ENCODE data around the gene ZSCAN9. TPM values are rescaled to one million over a fixed set of nuclear protein-coding genes. Genes with fewer than 3 reads are reported as not detected.

The ZSCAN9 gene
- total and polyA plus RNA-seq, 2 of the 13 experiments (the other 11 are each of a cell fraction or from before 2014, with no cell fraction given): 14.6 to 17.8 TPM

- TF ChIP-seq HMGXB3 (CRISPR knock-in tag; IDR thresholded peaks at IDR 0.05; ENCODE audit: borderline replicate concordance): peak; percentile 74; the same call in 1 of the 2 replicates
- no peak for TF ChIP-seq ARHGAP35 (CRISPR knock-in tag; IDR thresholded peaks at IDR 0.05; ENCODE audit: borderline replicate concordance)
- TF ChIP-seq ZNF660 (CRISPR knock-in tag; IDR thresholded peaks at IDR 0.05; ENCODE audit: borderline replicate concordance, low read depth): no peak
- TF ChIP-seq TOPORS (CRISPR knock-in tag; IDR thresholded peaks at IDR 0.05): 0 out of 2 replicates have a peak, but pooled peaks have one; percentile 59
- 0 out of 2 replicates have a peak, but pooled peaks have one; percentile 75 for TF ChIP-seq SNAPC2 (CRISPR knock-in tag; IDR thresholded peaks at IDR 0.05)
- TF ChIP-seq ARID4A (CRISPR knock-in tag; IDR thresholded peaks at IDR 0.05; ENCODE audit: borderline replicate concordance): peak; percentile 59; the same call in 1 of the 2 replicates
- no peak for TF ChIP-seq ZNF883 (CRISPR knock-in tag; IDR thresholded peaks at IDR 0.05; ENCODE audit: not compliant biosample characterization)
- peak; percentile 22; the same call in 1 of the 2 replicates for TF ChIP-seq ZNF567 (CRISPR knock-in tag; IDR thresholded peaks at IDR 0.05; ENCODE audit: borderline replicate concordance)
- TF ChIP-seq ZNF124 (CRISPR knock-in tag; IDR thresholded peaks at IDR 0.05): peak; percentile 63
- TF ChIP-seq AGO2 (optimal IDR thresholded peaks at IDR 0.05; ENCODE audit: low read depth, low read length): no peak
- peak; percentile 72; the same call in 1 of the 2 replicates for TF ChIP-seq ZNF337 (CRISPR knock-in tag; IDR thresholded peaks at IDR 0.05; ENCODE audit: borderline replicate concordance, low read depth)
- no peak for TF ChIP-seq NFE2 (CRISPR knock-in tag; IDR thresholded peaks at IDR 0.05)
- TF ChIP-seq ZNF138 (CRISPR knock-in tag; IDR thresholded peaks at IDR 0.05; ENCODE audit: low read depth): no peak
- TF ChIP-seq NFAT5 (CRISPR knock-in tag; IDR thresholded peaks at IDR 0.05): no peak
These were observed 12.4 kb upstream of the ZSCAN9 start (continued) for GRCh38 chr6:28212510-28213212.
